BE2C (cell line): Measurements from ENCODE around the gene SNX22.

Source experiments
- DNase-seq: peaks from one replicate; pipeline ENCODE4 v3.0.0-alpha.2; 2020
- H3K27me3 ChIP-seq: fragments of 250-450 bp; sonication (Bioruptor Pico); 2 replicates; pipeline ENCODE4 v1.5.1; 2020; ENCODE audit warnings: mild to moderate bottlenecking
- H3K36me3 ChIP-seq: fragments of 250-450 bp; sonication (Bioruptor Pico); 2 replicates; pipeline ENCODE4 v1.5.1; 2020; ENCODE audit warnings: mild to moderate bottlenecking
- H3K4me1 ChIP-seq: fragments of 250-450 bp; sonication (Bioruptor Pico); 2 replicates; pipeline ENCODE4 v1.5.1; 2020
- H3K4me3 ChIP-seq: 2 replicates; pipeline ENCODE4 v1.5.1; 2011; ENCODE audit warnings: low read depth, low read length
- H3K9me3 ChIP-seq: fragments of 250-450 bp; sonication (Bioruptor Pico); 2 replicates; pipeline ENCODE4 v1.5.1; 2020
- TF ChIP-seq, protein P1 (sequence below): IDR thresholded peaks from 2 replicates; pipeline ENCODE4 v1.5.1; 2012; ENCODE audit warnings: mild to moderate bottlenecking, low read depth, low read length

SNX22 gene

DNA sequence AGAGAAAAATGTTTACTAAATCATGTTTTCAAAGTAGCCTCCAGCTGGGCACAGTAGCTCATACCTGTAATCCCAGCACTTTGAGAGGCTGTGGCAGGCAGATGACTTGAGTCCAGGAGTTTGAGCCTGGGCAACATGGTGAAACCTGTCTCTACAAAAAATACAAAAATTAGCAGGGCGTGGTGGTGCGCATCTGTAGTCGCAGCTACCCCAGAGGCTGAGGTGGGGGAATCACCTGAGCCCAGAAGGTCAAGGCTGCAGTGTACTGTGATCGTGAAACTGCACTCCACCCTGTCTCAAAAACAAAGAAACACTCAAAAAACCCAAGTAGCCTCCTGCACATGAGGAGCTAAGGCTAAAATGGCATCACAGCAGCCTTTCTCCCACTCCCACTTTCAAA, 12.9 kb downstream of the SNX22 start:
- Histone ChIP-seq H3K36me3 (peaks cover 26% of the 10 kb centered on the region), H3K4me3 (no peak overlapping the region), H3K4me1 (peaks cover 3% of the 10 kb centered on the region; the same call in 1 of the 2 replicates), H3K27me3 (no peaks in the 10 kb centered on the region), H3K9me3 (no peaks in the 10 kb centered on the region)
- TF ChIP-seq, protein P1, sequence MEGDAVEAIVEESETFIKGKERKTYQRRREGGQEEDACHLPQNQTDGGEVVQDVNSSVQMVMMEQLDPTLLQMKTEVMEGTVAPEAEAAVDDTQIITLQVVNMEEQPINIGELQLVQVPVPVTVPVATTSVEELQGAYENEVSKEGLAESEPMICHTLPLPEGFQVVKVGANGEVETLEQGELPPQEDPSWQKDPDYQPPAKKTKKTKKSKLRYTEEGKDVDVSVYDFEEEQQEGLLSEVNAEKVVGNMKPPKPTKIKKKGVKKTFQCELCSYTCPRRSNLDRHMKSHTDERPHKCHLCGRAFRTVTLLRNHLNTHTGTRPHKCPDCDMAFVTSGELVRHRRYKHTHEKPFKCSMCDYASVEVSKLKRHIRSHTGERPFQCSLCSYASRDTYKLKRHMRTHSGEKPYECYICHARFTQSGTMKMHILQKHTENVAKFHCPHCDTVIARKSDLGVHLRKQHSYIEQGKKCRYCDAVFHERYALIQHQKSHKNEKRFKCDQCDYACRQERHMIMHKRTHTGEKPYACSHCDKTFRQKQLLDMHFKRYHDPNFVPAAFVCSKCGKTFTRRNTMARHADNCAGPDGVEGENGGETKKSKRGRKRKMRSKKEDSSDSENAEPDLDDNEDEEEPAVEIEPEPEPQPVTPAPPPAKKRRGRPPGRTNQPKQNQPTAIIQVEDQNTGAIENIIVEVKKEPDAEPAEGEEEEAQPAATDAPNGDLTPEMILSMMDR, result no peak
- DNase-seq, result no peak

DNA sequence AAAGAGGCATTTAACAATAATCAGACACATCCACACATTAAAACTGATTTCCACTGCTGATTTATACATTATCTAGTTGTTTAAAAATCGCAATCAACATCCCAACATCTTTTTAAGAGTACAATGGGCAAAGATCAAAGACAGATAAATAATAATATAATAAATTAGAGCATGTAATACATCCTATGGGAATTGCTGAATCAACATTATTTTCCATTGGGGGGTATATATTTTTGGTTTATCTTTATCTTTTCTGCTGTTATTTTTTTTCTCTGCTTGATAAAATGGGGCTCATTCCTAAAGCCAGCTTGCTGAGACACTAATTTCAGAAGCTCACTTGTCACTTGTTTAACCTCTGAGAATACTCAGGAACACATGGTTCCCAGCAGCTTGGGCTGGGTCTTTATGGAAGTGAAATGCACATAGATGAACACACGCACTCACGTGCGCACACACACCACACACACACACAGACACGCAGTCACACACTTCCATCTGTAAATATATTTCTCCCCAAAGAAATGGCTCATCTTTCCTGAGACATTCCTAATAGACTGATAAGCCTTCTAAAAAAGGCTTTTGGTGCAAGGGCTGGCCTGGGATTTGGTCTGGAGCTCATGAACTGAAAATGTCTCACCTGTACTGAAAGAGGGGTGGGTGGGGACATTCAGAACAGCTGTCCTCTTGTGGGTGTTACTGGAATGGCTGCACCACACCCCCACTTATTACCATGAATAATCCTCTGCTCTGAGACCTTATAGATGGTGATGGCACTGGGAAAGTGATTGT, 14.8 kb downstream of the SNX22 start:
- Histone ChIP-seq H3K9me3 (no peaks in the 10 kb centered on the region), H3K4me1 (peaks cover 3% of the 10 kb centered on the region; the same call in 1 of the 2 replicates), H3K4me3 (no peak overlapping the region), H3K36me3 (peaks cover 9% of the 10 kb centered on the region), H3K27me3 (no peaks in the 10 kb centered on the region)
- DNase-seq, result no peak
- TF ChIP-seq, protein P1, result no peak

DNA sequence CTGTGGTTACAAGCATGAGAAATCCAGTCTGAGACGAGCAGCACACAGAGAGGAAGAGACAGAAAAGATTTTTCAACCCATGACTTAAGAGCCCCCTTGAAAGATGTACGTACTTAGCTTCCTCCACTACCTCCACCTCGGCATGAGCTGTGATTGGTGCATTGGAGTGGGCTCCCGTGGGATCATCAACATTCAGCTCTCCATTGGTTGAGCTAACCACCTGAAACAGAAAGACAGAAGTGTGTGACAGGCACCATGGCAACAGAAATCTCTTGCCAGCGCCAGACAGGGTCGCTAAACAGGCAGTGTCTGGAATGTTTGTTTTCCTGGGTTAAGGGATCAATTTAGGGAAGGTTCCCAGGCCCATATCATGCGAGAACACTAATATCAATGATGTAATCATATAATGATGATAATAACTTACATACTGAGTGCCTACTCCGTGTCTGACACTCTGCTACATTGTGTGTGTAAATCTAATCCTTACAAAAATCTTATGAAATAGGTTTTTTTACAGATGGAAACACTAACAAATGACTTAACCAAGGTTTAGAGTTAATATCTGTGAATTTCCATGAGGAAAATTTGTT, 28.8 kb downstream of the SNX22 start:
- Histone ChIP-seq H3K9me3 (no peaks in the 10 kb centered on the region), H3K27me3 (no peaks in the 10 kb centered on the region), H3K36me3 (peaks cover 3% of the 10 kb centered on the region; the same call in 1 of the 2 replicates), H3K4me3 (peak overlapping the region; percentile 13; the same call in 1 of the 2 replicates), H3K4me1 (peaks cover 12% of the 10 kb centered on the region; the same call in 1 of the 2 replicates)
- DNase-seq, result peak; percentile 76
- TF ChIP-seq, protein P1, result no peak

DNA sequence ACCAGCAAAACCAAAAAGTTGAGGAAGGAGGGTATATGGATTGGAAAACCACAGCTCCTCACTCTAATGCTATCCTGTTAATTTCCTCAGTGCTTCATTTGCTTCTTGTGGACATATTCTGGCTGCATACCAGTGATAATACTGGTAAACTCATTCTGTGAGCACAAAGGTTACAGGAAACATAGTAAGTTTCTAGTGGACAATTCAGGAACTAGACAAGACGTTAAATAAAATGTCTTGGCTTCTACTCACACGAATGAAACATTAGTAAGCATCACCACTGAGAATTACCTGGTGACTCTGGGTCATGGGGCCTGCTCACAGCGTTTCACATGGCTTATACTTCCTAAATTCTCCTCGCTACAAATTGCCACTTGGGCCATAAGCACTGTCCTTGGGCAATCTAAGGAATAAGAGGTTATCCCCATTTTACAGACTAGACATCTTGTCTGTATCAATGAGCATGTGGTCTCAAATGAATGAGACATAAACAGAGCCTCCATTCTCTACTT, 31.4 kb downstream of the SNX22 start:
- Histone ChIP-seq H3K9me3 (no peaks in the 10 kb centered on the region), H3K36me3 (peaks cover 4% of the 10 kb centered on the region), H3K4me3 (no peak overlapping the region), H3K4me1 (peaks cover 12% of the 10 kb centered on the region; the same call in 1 of the 2 replicates), H3K27me3 (no peaks in the 10 kb centered on the region)
- no peak for DNase-seq
- TF ChIP-seq, protein P1, result no peak

DNA sequence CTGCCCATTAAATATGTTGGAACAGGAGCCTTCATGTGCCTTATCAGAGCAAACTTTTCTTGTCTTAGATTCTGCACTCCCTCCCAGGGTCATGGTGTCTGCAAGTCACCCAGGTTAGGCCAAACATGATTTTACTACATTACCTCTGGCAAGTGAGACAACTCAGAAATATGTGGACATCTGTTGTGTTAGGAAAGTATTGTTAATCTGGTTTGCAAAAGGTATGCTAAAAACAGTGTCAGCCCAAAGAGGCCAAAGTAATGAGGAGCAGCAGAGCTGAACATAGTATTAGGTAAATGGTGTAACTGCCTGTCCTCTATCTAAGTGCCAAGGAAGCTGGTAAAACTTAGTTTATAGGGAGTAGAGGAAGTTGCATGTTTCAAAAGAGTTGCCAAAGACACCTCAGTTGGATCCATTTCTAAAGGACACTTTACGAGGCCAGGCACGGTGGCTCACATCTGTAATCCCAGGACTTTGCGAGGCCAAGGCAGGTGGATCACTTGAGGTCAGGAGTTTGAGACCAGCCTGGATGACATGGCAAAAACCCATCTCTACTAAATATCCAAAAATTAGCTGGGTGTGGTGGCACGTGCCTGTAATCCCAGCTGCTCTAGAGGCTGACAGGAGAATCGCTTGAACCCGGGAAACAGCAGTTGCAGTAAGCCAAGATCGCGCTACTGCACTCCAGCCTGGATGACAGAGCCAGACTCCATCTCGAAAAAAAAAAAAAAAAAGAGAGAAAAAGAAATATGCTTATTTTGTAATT, 33.8 kb downstream of the SNX22 start:
- TF ChIP-seq, protein P1, result no peak
- Histone ChIP-seq H3K36me3 (peaks cover 4% of the 10 kb centered on the region), H3K9me3 (no peaks in the 10 kb centered on the region), H3K4me1 (peaks cover 8% of the 10 kb centered on the region; the same call in 1 of the 2 replicates), H3K27me3 (no peaks in the 10 kb centered on the region), H3K4me3 (no peak overlapping the region)
- DNase-seq, result no peak
